Nephron progenitor cell (in vitro differentiated cells): ENCODE data around the gene F7.
"Not testable (repeated sequence)": the region's sequence is repeated elsewhere in the genome, so short reads cannot be mapped to it uniquely, and the experiment has no call there.

Source experiments
- DNase-seq: peaks from one replicate; pipeline ENCODE4 v3.0.0; 2021
- H3K27ac Mint-ChIP-seq: 2 replicates; pipeline ENCODE4 v1.8.0; 2021; ENCODE audit warnings: mild to moderate bottlenecking, moderate library complexity, mixed read lengths
- H3K27me3 Mint-ChIP-seq: 2 replicates; pipeline ENCODE4 v1.8.0; 2021; ENCODE audit warnings: mild to moderate bottlenecking, low read depth, mixed read lengths; ENCODE audit not compliant: poor library complexity
- H3K36me3 Mint-ChIP-seq: 2 replicates; pipeline ENCODE4 v1.8.0; 2021; ENCODE audit warnings: low read depth, mixed read lengths
- H3K4me1 Mint-ChIP-seq: 2 replicates; pipeline ENCODE4 v1.8.0; 2021; ENCODE audit warnings: mixed read lengths
- H3K4me3 Mint-ChIP-seq: 2 replicates; pipeline ENCODE4 v1.8.0; 2021; ENCODE audit warnings: mild to moderate bottlenecking, moderate library complexity, mixed read lengths
- H3K9me3 Mint-ChIP-seq: 2 replicates; pipeline ENCODE4 v1.8.0; 2021; ENCODE audit warnings: mild to moderate bottlenecking, moderate library complexity, mixed read lengths
- TF ChIP-seq, protein P1 (sequence below): fragments of 200-600 bp; sonication (generic); IDR thresholded peaks from 2 replicates; pipeline ENCODE4 v1.5.0; 2021; ENCODE audit warnings: antibody characterized with exemption

Gene F7

DNA sequence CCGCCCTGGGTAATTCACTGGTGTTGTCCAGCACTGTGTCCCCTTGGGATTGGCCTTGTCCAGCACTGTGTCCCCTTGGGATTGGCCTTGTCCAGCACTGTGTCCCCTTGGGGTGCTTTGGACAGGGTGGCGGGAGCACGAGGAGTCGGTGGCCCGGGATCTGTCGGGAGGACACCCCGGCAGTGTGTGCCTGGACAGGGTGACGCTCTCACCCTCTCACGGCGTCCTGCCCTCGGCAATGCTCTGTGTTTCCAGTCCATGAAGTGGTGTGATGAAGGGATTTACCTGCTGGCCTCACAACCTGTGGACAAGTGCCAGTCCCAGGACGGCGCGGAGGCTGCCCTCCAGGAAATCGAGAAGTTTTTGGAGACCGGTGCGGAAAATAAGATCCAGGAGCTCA is 29.9 kb upstream of the F7 start:
- Mint-ChIP-seq H3K27ac (peak overlapping the region; percentile 25), H3K4me3 (no peak overlapping the region), H3K36me3 (peaks cover 45% of the 10 kb centered on the region), H3K4me1 (no peaks in the 10 kb centered on the region), H3K9me3 (peaks cover 22% of the 10 kb centered on the region), H3K27me3 (peaks cover 6% of the 10 kb centered on the region)
- no peak for DNase-seq
- TF ChIP-seq, protein P1, sequence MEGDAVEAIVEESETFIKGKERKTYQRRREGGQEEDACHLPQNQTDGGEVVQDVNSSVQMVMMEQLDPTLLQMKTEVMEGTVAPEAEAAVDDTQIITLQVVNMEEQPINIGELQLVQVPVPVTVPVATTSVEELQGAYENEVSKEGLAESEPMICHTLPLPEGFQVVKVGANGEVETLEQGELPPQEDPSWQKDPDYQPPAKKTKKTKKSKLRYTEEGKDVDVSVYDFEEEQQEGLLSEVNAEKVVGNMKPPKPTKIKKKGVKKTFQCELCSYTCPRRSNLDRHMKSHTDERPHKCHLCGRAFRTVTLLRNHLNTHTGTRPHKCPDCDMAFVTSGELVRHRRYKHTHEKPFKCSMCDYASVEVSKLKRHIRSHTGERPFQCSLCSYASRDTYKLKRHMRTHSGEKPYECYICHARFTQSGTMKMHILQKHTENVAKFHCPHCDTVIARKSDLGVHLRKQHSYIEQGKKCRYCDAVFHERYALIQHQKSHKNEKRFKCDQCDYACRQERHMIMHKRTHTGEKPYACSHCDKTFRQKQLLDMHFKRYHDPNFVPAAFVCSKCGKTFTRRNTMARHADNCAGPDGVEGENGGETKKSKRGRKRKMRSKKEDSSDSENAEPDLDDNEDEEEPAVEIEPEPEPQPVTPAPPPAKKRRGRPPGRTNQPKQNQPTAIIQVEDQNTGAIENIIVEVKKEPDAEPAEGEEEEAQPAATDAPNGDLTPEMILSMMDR = no peak

DNA sequence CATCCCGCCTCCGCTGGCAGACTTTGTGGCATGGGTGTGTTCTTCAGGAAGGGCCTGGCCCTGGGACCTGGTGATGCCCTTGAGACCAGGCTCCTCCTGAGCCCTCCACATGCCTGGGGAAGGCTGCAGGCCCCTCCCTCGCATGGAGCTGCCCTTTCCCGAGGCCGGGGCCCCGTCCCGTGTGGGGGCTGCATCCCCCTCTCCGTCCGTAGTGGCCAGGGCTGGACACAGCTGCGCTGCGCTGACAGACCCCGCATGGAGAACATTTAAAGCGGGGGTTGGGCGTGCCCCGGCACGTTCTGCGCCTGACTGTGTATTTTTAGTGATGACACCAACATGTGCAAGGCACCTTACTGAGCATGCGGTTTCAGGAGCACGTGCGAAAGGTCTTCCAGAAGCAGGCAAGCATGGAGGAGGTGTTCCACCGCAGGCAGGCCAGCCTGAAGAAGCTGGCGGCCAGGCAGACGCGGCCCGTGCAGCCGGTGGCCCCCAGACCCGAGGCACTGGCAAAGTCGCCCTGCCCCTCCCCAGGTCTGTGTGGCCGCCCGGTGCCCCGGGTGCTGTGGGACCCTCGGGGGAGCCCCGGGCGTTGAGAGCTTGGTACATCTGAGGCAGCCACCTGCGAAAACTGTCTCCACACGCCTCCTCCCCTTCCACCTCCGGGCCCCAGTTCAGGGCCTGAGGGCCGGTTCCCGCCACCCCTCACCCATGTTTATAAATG is 28.8 kb upstream of the F7 start:
- peaks cover 5% of the 10 kb centered on the region for H3K27me3 Mint-ChIP-seq
- TF ChIP-seq, protein P1 = no peak
- no peak for DNase-seq
- peaks cover 34% of the 10 kb centered on the region for H3K36me3 Mint-ChIP-seq
- no peak overlapping the region for H3K4me3 Mint-ChIP-seq
- no peak overlapping the region for H3K27ac Mint-ChIP-seq
- H3K4me1 Mint-ChIP-seq = no peaks in the 10 kb centered on the region
- peaks cover 13% of the 10 kb centered on the region for H3K9me3 Mint-ChIP-seq

DNA sequence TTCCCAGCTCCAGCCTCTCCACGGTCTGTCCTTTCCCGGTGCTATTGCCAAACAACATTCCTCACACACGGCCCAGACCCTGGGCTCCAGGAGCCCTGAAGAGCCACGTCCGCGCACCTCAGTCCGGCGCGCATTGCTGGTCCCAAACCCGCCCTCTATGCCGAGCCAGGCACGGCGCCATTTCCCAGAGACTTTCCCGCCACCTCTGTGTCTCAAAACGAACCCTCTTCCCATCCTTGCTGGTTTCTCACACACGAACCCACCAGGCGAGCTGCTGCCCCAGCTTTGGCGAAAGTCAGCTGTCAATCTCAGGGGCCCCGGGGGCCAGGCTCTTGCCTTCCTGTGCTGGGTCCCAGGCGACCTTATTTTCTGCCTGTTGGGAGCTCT is 28.0 kb upstream of the F7 start:
- DNase-seq = no peak
- peaks cover 27% of the 10 kb centered on the region for H3K36me3 Mint-ChIP-seq
- TF ChIP-seq, protein P1 = no peak
- no peaks in the 10 kb centered on the region for H3K4me1 Mint-ChIP-seq
- H3K27me3 Mint-ChIP-seq = peaks cover 5% of the 10 kb centered on the region
- peaks cover 6% of the 10 kb centered on the region for H3K9me3 Mint-ChIP-seq
- no peak overlapping the region for H3K4me3 Mint-ChIP-seq
- no peak overlapping the region for H3K27ac Mint-ChIP-seq

DNA sequence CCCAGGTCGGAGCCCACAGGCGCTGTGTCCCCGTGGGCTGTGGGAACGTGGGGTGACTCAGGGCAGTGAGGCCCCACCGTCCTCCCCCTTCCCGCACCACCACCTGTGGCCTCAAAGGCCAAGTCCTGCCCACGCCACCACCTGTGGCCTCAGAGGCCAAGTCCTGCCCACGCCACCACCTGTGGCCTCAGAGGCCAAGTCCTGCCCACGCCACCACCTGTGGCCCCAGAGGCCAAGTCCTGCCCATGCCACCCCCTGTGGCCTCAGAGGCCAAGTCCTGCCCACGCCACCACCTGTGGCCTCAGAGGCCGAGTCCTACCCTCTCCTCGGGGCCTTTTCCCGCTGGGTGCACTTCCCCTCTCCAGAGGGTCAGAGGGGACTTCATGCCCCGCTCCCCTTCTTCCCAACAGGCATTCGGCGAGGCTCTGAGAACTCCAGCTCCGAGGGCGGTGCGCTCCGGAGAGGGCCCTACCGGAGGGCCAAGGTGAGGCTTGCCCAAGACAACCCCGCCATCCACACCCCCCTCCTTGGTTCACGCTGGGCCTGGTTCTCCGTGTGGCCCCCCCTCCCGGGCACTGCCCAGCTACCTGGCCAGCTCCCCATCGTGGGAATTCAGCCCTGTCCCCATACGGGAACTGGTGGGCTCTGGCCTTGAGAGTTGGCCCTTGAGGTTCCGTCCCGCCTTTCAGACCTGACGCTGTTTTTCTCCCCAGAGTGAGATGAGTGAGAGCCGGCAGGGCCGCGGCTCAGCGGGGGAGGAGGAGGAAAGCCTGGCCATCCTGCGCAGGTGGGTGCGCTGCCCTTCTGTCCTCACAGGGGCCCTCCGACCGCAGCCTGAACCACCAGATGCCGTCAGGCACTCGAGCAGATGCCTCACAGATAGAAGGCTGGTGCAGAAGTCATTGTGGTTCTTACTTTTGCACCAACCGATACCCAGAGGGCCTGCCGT is 27.4 kb upstream of the F7 start:
- H3K4me3 Mint-ChIP-seq = no peak overlapping the region
- H3K36me3 Mint-ChIP-seq = peaks cover 20% of the 10 kb centered on the region
- peaks cover 5% of the 10 kb centered on the region for H3K27me3 Mint-ChIP-seq
- H3K4me1 Mint-ChIP-seq = no peaks in the 10 kb centered on the region
- no peak for DNase-seq
- H3K9me3 Mint-ChIP-seq = no peaks in the 10 kb centered on the region
- H3K27ac Mint-ChIP-seq = no peak overlapping the region
- TF ChIP-seq, protein P1 = no peak

DNA sequence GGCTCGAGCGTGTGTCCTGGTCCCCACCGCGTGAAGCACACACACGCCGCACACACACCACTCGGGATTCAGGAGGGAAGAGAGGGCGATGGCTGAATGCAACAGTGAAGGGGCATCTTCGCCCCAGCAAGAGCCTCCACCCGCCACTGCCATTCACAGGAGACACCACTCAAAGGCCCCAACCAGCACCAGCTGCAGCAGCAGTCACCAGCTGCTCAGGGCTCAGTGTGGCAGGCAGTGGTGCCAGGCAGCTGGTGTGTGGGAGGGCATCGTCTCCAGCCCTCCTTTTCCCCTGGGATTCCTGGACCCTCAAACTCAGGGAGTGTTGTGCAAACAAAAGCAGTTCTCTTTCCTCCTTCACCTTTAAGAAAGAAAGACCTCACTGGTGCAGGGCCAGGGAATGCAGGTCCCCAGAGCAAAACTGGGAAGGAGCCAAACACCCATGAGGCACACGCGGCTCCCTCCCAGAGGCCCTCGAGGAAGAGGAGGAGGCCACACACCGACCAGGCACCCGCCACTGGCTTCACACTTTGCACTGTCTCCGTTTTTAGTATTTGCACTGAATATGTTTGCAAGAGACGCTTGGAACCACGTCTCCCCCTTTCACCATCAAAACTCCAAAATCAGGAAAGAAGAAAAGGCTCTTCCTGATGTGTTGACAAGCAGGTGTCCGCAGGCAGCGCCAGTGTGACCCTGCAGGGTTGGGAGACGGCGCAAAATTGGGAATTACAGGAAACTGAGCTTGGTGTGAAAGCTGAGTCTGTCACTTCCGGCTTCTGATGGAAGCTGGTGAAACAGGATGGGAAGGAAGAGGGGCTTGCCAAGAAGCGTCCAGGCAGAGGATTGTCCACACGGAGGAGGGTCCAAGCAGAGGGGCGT is 26.4 kb upstream of the F7 start:
- peaks cover 16% of the 10 kb centered on the region for H3K36me3 Mint-ChIP-seq
- DNase-seq = no peak
- TF ChIP-seq, protein P1 = no peak
- peaks cover 5% of the 10 kb centered on the region for H3K27me3 Mint-ChIP-seq
- no peaks in the 10 kb centered on the region for H3K4me1 Mint-ChIP-seq
- H3K27ac Mint-ChIP-seq = peak overlapping the region; percentile 23
- H3K9me3 Mint-ChIP-seq = no peaks in the 10 kb centered on the region
- no peak overlapping the region for H3K4me3 Mint-ChIP-seq

DNA sequence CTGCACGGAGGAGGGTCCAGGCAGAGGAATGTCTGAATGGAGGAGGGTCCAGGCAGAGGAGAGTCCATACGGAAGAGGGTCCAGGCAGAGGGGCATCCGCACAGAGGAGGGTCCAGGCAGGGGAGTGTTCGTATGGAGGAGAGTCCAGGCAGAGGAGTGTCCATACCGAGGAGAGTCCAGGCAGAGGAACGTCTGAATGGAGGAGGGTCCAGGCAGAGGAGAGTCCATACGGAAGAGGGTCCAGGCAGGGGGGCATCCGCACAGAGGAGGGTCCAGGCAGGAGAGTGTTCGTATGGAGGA is 25.9 kb upstream of the F7 start:
- not testable (repeated sequence) for H3K4me3 Mint-ChIP-seq, H3K27ac Mint-ChIP-seq, DNase-seq, H3K27me3 Mint-ChIP-seq, H3K4me1 Mint-ChIP-seq, H3K9me3 Mint-ChIP-seq
- H3K36me3 Mint-ChIP-seq = peaks cover 15% of the 10 kb centered on the region
